ENCODE data around the gene SIM1.

Gene SIM1

DNA sequence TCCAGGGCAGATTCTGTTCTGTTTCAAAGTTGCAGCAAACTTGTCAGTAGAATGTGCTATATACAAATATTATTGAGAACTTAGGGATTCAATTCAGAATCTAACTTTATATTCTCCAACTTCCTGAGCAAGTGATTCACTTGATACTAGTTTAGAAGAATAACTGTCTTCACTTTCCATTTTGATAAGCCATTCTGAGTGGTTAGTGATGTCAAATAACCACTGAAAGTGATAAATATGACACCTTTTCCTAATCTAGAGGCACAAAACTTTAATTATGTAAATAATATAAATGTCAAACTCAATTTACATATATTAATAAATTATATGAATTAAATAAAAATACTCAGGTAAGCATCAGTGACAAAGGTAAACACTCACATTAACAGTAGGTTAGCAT is 20.5 kb upstream of the SIM1 start:
- in situ Hi-C loops (cut with HindIII; ENCODE audit: low sequenced_read_pairs), result no loop called here
- DNase-seq (ENCODE audit: low read depth), result no peak
- no peak overlapping the region for H3K4me3 ChIP-seq (ENCODE audit: low read depth, low read length)
- TF ChIP-seq, protein P1, sequence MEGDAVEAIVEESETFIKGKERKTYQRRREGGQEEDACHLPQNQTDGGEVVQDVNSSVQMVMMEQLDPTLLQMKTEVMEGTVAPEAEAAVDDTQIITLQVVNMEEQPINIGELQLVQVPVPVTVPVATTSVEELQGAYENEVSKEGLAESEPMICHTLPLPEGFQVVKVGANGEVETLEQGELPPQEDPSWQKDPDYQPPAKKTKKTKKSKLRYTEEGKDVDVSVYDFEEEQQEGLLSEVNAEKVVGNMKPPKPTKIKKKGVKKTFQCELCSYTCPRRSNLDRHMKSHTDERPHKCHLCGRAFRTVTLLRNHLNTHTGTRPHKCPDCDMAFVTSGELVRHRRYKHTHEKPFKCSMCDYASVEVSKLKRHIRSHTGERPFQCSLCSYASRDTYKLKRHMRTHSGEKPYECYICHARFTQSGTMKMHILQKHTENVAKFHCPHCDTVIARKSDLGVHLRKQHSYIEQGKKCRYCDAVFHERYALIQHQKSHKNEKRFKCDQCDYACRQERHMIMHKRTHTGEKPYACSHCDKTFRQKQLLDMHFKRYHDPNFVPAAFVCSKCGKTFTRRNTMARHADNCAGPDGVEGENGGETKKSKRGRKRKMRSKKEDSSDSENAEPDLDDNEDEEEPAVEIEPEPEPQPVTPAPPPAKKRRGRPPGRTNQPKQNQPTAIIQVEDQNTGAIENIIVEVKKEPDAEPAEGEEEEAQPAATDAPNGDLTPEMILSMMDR (IDR thresholded peaks at IDR 0.05; ENCODE audit: low read depth, low read length, missing control alignments), result no peak

DNA sequence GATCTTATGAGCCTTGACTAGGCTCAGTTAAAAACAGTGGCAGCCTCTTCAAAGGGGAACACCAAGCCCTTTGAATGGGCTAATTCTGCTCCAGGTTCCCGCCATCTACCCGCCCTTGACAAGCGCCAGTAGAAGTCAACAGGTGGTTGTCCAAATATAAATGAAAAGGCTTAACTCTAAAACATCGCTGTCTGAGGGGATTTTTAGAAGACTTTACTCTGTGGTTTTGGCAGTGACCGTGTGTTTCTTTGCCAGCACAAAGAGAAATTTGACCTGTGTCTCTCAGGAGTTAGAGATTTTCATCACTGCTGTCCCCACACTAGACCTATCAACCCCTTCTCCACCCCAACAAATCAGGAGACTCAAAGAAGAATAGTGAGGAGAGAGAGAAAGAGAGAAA is 19.8 kb upstream of the SIM1 start:
- TF ChIP-seq, protein P1 (IDR thresholded peaks at IDR 0.05; ENCODE audit: low read depth, low read length, missing control alignments), result no peak
- in situ Hi-C loops (cut with HindIII; ENCODE audit: low sequenced_read_pairs), result no loop called here
- no peak overlapping the region for H3K4me3 ChIP-seq (ENCODE audit: low read depth, low read length)
- DNase-seq (ENCODE audit: low read depth), result no peak

DNA sequence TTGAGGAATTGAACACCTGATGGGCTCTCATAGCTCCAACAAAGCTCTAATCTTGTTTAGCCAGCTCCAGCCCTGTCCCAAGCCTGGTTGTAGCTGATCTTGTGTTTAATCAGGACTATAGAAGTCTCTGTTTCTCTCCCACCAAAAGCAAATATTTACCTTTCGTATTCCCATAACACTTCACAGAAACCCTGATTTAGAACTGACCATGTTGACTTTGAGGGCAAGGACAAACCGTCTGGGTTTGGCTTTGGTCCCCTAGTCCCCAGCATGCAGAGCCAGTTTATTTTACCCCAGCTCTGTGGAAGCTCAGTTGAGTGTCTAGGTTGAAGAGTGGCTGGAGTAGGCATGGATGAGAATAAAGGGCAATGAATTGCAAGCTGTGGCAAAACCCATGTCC is 18.0 kb upstream of the SIM1 start:
- in situ Hi-C loops (cut with HindIII; ENCODE audit: low sequenced_read_pairs), result no loop called here
- TF ChIP-seq, protein P1 (IDR thresholded peaks at IDR 0.05; ENCODE audit: low read depth, low read length, missing control alignments), result no peak
- no peak overlapping the region for H3K4me3 ChIP-seq (ENCODE audit: low read depth, low read length)
- DNase-seq (ENCODE audit: low read depth), result no peak

DNA sequence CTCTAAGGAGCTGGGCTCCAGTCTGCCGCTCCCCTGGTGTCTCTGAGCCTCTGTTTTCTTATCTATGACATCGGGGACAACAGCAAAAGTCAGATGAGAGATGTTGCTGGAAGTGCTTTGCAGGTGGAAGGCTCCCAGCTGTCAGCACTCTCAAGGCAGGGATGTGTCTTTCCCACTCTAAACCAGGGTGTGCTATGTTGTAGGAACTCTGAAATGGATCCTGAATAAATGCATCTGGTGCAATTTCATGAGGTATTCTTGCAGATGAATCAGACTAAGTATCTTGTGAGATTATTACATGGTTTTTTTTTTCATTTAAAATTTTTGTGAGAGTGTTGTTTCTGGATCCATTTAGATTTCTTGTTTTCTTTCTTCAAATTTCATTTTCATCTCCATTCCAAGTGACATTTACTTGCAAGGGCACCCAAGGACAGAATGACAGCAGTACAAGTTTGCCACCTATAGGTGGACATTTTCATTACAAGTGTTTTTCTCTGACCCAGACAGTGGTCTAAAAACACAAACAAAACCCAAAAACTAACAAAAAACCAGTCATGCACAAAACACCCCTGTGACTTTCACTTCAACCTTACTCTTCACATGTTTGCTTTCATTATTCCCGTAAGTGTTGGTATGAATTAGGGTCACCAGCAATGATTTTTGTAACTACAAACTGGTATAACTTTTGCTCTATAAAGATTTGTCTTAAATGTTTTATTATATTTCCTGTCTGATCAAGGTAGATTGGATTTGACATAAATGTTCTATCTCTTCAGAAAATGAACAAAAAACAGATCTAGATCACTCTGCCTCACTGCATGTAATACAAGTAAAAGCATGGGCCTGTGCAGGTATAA is 14.7 kb upstream of the SIM1 start:
- in situ Hi-C loops (cut with HindIII; ENCODE audit: low sequenced_read_pairs), result no loop called here
- TF ChIP-seq, protein P1 (IDR thresholded peaks at IDR 0.05; ENCODE audit: low read depth, low read length, missing control alignments), result peak; percentile 63
- peak; percentile 22 for DNase-seq (ENCODE audit: low read depth)
- no peak overlapping the region for H3K4me3 ChIP-seq (ENCODE audit: low read depth, low read length)

DNA sequence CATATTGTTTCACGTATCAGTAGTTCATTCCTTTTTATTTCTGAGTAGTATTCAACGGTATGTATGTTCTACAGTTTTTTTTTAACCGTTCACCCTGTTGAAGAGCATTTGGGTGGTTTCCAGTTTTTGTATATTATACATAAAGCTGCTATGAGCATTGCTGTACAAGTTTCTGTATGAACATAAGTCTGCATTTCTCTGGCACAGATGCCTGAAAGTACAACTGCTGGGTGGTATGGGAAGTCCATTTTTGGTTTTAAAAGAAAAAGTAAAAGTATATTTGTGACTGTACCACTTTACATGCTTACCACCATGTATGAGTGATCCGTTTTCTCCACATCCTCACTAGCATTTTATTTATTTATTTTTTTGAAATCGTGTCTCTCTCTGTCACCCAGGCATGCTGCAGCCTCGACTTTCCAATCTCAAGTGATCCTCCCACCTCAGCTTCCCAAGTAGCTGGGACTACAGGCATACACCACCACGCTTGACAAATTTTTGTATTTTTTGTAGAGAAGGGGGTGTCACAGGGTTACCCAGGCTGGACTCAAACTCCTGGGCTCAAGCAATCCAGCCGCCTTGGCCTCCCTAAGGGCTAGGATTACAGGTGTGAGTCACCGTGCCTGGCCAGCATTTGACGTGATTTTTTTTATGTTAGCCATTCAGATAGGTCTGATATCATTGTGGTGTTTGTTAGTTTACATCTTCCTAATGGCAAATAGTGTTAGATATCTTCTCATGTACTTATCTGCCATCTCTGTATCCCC is 11.0 kb upstream of the SIM1 start:
- DNase-seq (ENCODE audit: low read depth), result no peak
- in situ Hi-C loops (cut with HindIII; ENCODE audit: low sequenced_read_pairs), result no loop called here
- no peak overlapping the region for H3K4me3 ChIP-seq (ENCODE audit: low read depth, low read length)
- TF ChIP-seq, protein P1 (IDR thresholded peaks at IDR 0.05; ENCODE audit: low read depth, low read length, missing control alignments), result no peak

DNA sequence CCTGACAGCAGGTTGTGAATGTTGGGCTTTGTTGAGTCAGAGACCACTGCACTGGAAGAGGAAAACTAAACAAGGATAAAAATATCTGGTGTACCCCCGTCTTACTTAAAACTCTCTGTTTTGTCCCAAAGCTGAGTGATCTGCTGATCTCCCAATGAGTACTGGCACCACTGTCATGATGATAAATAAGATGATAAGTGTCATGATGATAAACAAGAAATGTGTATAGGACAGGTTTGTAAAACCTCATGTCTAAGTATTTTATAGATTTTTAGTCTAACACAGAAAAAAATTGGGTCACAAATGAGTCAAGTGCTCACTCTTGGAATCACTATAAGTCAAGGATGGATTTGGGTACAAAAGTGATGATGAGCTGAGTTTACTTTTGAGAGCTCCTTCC is 8.5 kb upstream of the SIM1 start:
- no peak overlapping the region for H3K4me3 ChIP-seq (ENCODE audit: low read depth, low read length)
- in situ Hi-C loops (cut with HindIII; ENCODE audit: low sequenced_read_pairs), result no loop called here
- TF ChIP-seq, protein P1 (IDR thresholded peaks at IDR 0.05; ENCODE audit: low read depth, low read length, missing control alignments), result no peak
- DNase-seq (ENCODE audit: low read depth), result no peak

All from astrocyte of the cerebellum (primary cell).